CD4-positive, alpha-beta T cell treated with Interleukin-4 for 1 hour (primary cell): ENCODE results near the gene PRKCE.

Experiments used
- DNase-seq, 2 donors: peaks; one replicate each; pipeline ENCODE4 v3.0.0-alpha.2; 2020 to 2022

The PRKCE gene

DNA sequence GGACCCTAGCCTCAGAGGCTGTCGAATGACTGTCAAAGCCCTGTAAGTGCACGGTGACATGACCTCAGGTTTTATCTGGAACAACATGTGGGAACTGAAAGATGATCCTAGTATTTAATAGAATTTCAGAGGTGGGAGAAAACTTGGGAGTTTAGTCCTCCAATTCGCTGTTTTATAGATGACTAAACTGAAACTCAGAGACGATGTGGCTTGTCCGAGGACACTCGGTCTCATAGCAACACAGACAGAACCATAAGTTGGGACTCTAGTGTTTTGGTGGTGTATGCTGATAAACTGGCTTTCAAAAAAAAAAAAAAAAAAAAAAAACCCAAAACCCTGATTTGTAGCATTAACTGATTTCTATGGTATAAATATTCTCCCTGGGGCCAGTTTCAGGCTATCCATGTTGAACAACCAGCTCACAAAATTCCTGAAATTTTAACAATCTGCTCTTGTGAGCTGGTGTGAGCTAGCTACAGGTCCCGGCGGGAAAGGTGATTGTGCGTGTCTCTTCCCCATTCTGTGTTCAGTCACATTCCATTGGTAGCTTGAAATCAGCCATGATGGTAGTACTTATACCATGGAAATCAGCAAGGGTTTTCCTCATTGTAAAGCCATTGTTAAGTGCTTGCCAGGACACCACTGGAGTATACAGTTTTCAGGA is 450.2 kb downstream of the PRKCE start:
- DNase-seq: no peak

GRCh38 chr2:46106690-46107089 is 455.2 kb downstream of the PRKCE start:
- no peak for DNase-seq

GRCh38 chr2:46114996-46115395 is 463.5 kb downstream of the PRKCE start:
- no peak for DNase-seq

- no peak for DNase-seq
Measured at GRCh38 chr2:46116150-46116549, 464.7 kb downstream of the PRKCE start.

GRCh38 chr2:46116553-46116991 is 465.1 kb downstream of the PRKCE start:
- DNase-seq: no peak

DNA sequence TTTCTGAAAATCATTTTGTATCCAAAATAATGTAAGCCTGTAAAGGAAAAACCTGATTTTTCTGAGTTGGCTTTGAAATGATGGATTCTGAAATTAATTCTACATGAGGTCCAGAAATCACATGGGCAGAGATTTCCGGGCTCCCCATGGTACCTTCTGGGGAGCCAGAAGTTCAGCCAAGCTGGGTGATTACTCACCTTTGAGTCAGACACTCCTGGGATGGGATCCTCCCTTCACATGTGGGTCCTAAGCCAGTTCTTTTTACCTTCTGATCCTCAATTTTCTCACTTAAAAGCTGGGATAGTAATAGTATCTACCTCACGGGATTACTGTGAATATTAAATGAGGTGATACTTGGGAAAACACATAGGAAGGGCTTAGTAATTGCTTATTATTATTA is 465.9 kb downstream of the PRKCE start:
- DNase-seq: no peak

- no peak for DNase-seq
Measured at GRCh38 chr2:46117994-46118393, 466.5 kb downstream of the PRKCE start.

GRCh38 chr2:46118656-46119371 is 467.3 kb downstream of the PRKCE start:
- no peak for DNase-seq

GRCh38 chr2:46119453-46119852 is 468.0 kb downstream of the PRKCE start:
- DNase-seq: no peak

DNA sequence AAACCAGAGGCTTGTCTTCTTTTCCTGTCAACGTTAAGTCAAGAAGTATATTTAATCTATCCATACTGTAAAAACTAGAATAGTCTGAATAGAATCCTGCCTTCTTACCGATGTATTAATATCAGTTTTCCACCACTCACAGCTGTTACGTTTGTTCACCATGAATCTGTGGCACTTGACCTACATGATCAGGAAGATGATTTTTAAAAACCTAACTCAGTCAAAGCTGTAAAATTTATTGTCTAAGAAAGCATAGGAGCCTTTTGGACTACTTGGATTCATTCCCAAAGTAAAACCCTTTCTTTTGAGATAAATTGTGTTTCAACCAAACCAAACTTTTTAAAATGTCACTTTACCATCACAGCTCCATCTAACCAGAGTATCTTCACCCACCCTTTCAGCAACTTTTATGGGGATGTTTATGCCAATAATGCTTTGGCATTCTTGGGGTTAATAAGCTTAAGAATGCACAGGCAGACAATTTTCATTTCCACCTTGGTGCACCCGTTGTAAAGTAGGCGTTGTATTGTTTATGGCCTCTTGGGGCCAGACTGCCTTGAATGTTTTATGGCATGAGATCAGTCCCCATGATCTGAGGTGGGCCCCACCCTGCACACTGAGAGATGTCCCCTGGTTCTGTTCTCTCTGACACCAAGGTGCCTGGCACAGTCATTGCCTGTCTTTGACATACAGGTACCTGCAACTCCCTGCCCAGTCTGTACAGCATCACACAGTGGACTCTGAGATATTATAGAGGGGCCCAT is 469.5 kb downstream of the PRKCE start:
- no peak for DNase-seq

DNA sequence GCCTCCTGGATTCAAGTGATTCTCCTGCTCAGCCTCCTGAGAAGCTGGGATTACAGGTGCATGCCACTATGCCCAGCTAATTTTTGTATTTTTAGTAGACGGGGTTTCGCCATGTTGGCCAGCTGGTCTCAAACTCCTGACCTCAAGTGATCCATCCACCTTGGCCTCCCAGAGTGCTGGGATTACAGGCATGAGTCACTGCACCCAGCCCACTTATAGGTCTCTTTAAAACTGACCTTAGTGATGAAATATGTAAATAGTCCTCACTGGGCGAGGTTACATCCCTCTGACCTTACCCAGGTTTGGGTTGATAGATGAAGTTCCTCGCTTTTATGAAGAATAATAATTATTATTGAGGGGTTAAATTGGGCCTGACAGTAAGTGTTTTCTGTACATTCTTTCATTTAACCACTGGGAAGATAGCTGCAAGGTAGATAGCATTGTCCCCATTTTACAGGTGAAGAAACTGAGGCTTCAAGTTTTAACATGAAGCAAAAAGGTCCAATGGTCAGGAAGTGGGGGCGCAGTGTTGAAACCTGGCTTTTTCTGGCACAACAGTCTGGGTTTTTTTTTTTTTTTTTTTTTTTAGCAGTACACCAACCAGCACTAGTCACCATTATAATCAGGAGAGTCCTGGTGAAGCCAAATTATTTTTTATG is 471.0 kb downstream of the PRKCE start:
- no peak for DNase-seq

DNA sequence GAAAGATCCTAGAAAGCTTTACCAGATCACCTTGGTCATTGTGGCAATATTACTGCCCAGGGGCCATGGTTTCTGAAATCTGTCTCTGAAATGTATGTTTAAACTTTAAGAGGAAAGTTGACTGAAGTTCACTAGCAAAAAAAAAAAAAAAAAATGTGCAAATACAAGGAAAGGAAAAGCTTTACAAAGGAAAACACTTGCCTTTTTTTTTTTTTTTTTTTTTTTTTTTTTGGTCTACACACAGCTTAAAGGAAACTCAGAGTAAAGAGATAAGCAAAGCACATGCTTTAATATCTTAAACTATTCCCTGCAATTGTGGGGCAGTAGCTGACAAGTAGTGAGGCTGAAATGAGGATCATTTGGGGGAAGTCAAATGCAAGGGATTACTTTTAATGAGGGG is 471.5 kb downstream of the PRKCE start:
- DNase-seq: no peak

- DNase-seq: no peak
Measured at GRCh38 chr2:46125798-46126197, 474.3 kb downstream of the PRKCE start.

GRCh38 chr2:46126571-46126970 is 475.1 kb downstream of the PRKCE start:
- DNase-seq: no peak

GRCh38 chr2:46127176-46127575 is 475.7 kb downstream of the PRKCE start:
- no peak for DNase-seq

DNA sequence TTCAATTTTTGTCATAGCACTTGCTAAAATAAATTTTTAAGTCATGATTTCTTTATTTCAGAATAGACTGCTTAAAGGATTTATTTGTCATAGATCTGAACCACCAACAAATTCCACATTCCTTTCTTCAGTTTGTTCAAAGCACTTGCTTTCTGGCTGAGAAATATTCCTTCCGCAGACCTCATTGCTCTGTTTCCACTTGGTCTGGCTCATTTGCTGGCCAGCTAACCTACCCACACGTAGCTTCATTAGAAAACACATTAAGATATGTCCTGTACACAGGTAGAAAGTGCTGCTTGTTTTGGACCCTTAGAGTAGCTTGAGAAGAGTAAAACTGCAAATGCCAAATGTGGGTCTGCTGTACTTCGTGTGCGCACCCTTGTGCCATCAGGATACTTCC is 479.0 kb downstream of the PRKCE start:
- no peak for DNase-seq

DNA sequence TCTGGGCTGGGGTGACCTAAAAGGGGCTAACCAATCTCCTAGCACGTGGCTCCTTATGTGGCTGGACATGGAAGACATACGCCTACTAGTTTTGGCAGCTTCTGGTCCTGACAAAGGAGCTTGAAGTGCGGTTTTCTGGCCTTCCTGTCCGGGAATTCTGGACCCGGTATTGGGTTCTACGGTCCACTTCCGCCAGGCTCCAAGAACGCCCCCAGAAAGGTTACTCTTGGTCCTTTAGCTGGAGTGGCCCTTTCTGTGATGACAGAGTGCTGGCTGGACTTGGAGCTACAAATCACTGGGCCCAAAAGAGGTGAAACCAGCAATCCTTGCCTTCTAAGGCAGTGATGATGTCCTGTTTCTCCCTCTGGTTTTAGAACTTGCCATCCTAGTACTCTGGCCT is 481.5 kb downstream of the PRKCE start:
- DNase-seq: no peak

- no peak for DNase-seq
Measured at GRCh38 chr2:46134531-46135227, 483.2 kb downstream of the PRKCE start.

DNA sequence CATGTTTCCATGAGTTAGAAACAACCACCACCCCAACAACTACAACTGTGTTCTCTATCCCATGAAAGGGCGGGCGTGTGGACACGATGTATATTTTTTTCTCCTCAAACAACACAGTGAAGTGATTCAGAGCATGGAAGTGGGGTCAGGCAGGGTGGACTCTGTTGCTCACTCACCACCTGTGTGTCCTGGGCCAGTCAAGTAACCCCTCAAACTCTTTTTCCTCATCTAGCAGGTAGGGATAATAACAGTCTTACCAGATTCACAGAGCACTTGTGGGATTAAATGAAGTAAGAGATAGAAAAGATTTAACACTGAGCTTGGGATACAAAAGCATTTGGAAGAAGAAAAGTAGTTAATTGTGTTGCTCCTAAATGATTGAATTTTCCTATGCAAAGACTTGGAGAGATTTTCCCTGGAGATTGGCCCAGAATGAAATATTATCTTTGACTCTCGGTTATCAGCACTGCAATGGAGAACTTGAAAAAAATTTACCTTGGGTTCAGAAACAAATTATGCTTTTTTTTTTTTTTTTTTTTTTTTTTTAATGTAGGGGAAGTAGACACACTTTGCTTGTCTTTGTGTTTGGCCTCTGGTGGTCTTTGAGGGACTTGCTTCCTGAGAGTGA is 483.9 kb downstream of the PRKCE start:
- no peak for DNase-seq

GRCh38 chr2:46135958-46136357 is 484.5 kb downstream of the PRKCE start:
- no peak for DNase-seq

- no peak for DNase-seq
Measured at GRCh38 chr2:46136481-46136880, 485.0 kb downstream of the PRKCE start.

DNA sequence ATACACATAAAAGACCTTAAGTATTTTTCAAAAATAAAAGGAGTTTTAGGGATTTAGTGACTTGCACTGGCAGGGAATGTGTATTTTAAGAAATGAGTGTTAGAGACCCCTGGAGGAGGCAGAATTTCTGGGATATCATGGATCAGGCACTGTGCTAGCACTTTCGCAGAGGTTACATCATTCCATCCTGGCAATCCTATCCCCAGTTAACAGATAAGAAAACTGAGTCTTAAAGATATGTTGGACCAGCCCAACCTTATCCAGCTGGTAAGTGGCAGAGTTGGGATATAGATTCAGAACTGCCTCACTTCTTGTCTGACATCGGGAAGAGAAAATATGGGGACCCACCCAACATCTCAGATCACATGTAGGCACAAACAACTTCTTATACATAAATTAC is 485.5 kb downstream of the PRKCE start:
- DNase-seq: no peak
